Upper lobe of left lung (tissue), 6 donors: ENCODE measurements around the gene CFAP100. TPM values are rescaled to one million over a fixed set of nuclear protein-coding genes. Genes with fewer than 3 reads are reported as not detected.

ENCODE experiments used
- ATAC-seq, 2 donors: fragments of 200-7000 bp; cut with Tn5 transposase; one replicate each; pipeline ENCODE4 v1.9.1; 2022; ENCODE audit warnings: mild to moderate bottlenecking in 2 of 2, moderate library complexity in 2 of 2; ENCODE audit not compliant: low FRiP score in 2 of 2
- DNase-seq, 2 donors: peaks; one replicate each; pipeline ENCODE4 v3.0.0-alpha.2; 2019 to 2020
- H3K27ac ChIP-seq, 4 donors: fragments of 200-600 bp; sonication (generic); one replicate each; pipeline ENCODE4 v1.5.1; 2016 to 2019
- H3K27me3 ChIP-seq, 4 donors: fragments of 200-600 bp; sonication (generic); one replicate each; pipeline ENCODE4 v1.5.1; 2017 to 2019
- H3K36me3 ChIP-seq, 4 donors: fragments of 200-600 bp; sonication (generic); one replicate each; pipeline ENCODE4 v1.5.1; 2016 to 2019
- H3K4me1 ChIP-seq, 4 donors: fragments of 200-600 bp; sonication (generic); one replicate each; pipeline ENCODE4 v1.5.1; 2018 to 2019
- H3K4me3 ChIP-seq, 4 donors: fragments of 200-600 bp; sonication (generic); one replicate each; pipeline ENCODE4 v1.5.1; 2017 to 2019; ENCODE audit warnings: mild to moderate bottlenecking in 2 of 4, moderate library complexity in 1 of 4
- H3K9me3 ChIP-seq, 4 donors: fragments of 200-600 bp; sonication (generic); one replicate each; pipeline ENCODE4 v1.5.1; 2018 to 2019
- EP300 ChIP-seq, 4 donors: sonication (generic); formaldehyde crosslinking; IDR thresholded peaks; one replicate each; pipeline ENCODE4 v1.5.1; 2017; ENCODE audit warnings: antibody characterized with exemption in 4 of 4, control low read depth in 2 of 4
- POLR2A ChIP-seq, 4 donors: fragments of 450-650 bp; IDR thresholded peaks; one replicate each; pipeline ENCODE4 v1.5.1; 2016 to 2017; ENCODE audit warnings: antibody characterized with exemption in 4 of 4, mild to moderate bottlenecking in 2 of 4
- POLR2AphosphoS5 ChIP-seq, 2 donors: sonication (generic); formaldehyde crosslinking; IDR thresholded peaks; one replicate each; pipeline ENCODE4 v1.5.1; 2017; ENCODE audit warnings: antibody characterized with exemption in 2 of 2
- WGBS, 2 donors: methylation state at CpG; one replicate each; pipeline ENCODE4 v1.1.5; 2017 to 2018; 5-methylcytosine and 5-hydroxymethylcytosine counted together
- total RNA-seq, 6 donors: library from RNA; depleted of rRNA in 4 of 6; stranded (reverse); fragments of >200 nt in 4 of 6; gene quantifications; one replicate each; pipeline versions ENCODE4 v1.1.0 to v1.2.1, GENCODE V29; 2016 to 2021
- TF ChIP-seq, protein P1 (sequence below), 6 experiments: fragments of 450-650 bp in 4 of 6; fragments of 200-600 bp in 2 of 6; sonication (generic) in 2 of 6; IDR thresholded peaks; one replicate each; pipeline ENCODE4 v1.5.1; 2016 to 2019; ENCODE audit warnings: antibody characterized with exemption in 6 of 6
- donor health status: DM: no; HTN: no; CAD: no; lungs with moderate emphysema.
- donor health status: DM: no; HTN: yes; CAD: no; lungs with severe emphysema.

CFAP100 gene
- total RNA-seq, 6 donors from 2014 or later = 0.09 to 57.9 (median 21.6) TPM

DNA sequence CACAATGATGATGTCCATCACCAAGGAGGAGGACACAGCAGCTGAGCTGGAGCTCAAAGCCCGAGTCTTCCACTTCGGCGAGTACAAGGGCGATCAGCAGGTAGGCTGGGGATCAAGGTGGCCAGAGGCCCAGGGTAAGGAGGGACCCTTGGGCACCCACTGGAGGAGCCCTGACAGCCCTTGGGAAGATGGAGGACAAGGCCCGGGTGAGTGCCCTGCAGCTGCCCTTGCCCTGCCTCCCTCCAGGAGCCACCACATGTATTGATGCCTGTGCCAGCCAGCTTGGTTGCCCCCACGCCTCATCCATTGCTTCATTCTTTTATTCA, 38.4 kb downstream of the CFAP100 start:
- Histone ChIP-seq H3K9me3 (no peaks in the 10 kb centered on the region), H3K4me3 (no peak overlapping the region), H3K4me1 (no peaks in the 10 kb centered on the region), H3K27ac (no peak overlapping the region), H3K27me3 (no peaks in the 10 kb centered on the region), H3K36me3 (peaks cover 8 to 43% (median 31%) of the 10 kb centered on the region in 4 donors)
- ATAC-seq (no peak), DNase-seq (peak in 1 of 2 donors; percentile 39)
- 97% methylated on average over 6 of the region's 6 CpGs for WGBS, 2 donors
- TF ChIP-seq POLR2AphosphoS5 (IDR thresholded peaks at IDR 0.05) = no peak
- TF ChIP-seq POLR2A (IDR thresholded peaks at IDR 0.05) = no peak
- TF ChIP-seq, protein P1, sequence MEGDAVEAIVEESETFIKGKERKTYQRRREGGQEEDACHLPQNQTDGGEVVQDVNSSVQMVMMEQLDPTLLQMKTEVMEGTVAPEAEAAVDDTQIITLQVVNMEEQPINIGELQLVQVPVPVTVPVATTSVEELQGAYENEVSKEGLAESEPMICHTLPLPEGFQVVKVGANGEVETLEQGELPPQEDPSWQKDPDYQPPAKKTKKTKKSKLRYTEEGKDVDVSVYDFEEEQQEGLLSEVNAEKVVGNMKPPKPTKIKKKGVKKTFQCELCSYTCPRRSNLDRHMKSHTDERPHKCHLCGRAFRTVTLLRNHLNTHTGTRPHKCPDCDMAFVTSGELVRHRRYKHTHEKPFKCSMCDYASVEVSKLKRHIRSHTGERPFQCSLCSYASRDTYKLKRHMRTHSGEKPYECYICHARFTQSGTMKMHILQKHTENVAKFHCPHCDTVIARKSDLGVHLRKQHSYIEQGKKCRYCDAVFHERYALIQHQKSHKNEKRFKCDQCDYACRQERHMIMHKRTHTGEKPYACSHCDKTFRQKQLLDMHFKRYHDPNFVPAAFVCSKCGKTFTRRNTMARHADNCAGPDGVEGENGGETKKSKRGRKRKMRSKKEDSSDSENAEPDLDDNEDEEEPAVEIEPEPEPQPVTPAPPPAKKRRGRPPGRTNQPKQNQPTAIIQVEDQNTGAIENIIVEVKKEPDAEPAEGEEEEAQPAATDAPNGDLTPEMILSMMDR (IDR thresholded peaks at IDR 0.05) = no peak
- TF ChIP-seq EP300 (IDR thresholded peaks at IDR 0.05) = no peak

- Histone ChIP-seq H3K9me3 (no peaks in the 10 kb centered on the region), H3K27ac (no peak overlapping the region), H3K4me3 (no peak overlapping the region), H3K36me3 (peaks cover 10 to 49% (median 36%) of the 10 kb centered on the region in 4 donors), H3K4me1 (no peaks in the 10 kb centered on the region), H3K27me3 (no peaks in the 10 kb centered on the region)
- no peak for ATAC-seq
- whole genome bisulfite sequencing, 2 donors = 86 to 93% methylated on average over 5 to 12 of the region's 13 CpGs
- no peak for TF ChIP-seq POLR2AphosphoS5 (IDR thresholded peaks at IDR 0.05)
- no peak for TF ChIP-seq EP300 (IDR thresholded peaks at IDR 0.05)
- TF ChIP-seq POLR2A (IDR thresholded peaks at IDR 0.05) = no peak
- TF ChIP-seq, protein P1 (IDR thresholded peaks at IDR 0.05) = no peak
- peak in 1 of 2 donors; percentile 64 for DNase-seq
Measured at GRCh38 chr3:126433496-126434263, 39.0 kb downstream of the CFAP100 start.

- Histone ChIP-seq H3K4me3 (no peak overlapping the region), H3K4me1 (no peaks in the 10 kb centered on the region), H3K27me3 (no peaks in the 10 kb centered on the region), H3K9me3 (no peaks in the 10 kb centered on the region), H3K36me3 (peaks cover 10 to 54% (median 41%) of the 10 kb centered on the region in 4 donors), H3K27ac (no peak overlapping the region)
- WGBS, 2 donors = 88 to 92% methylated on average over 1 to 6 of the region's 6 CpGs
- ATAC-seq (no peak), DNase-seq (no peak)
- no peak for TF ChIP-seq EP300 (IDR thresholded peaks at IDR 0.05)
Measured at GRCh38 chr3:126434264-126434590, 39.5 kb downstream of the CFAP100 start.

- H3K36me3 ChIP-seq = peaks cover 15 to 62% (median 49%) of the 10 kb centered on the region in 4 donors
- no peak for TF ChIP-seq POLR2AphosphoS5 (IDR thresholded peaks at IDR 0.05)
- TF ChIP-seq, protein P1 (IDR thresholded peaks at IDR 0.05) = no peak
- no peak for TF ChIP-seq POLR2A (IDR thresholded peaks at IDR 0.05)
- no peak for TF ChIP-seq EP300 (IDR thresholded peaks at IDR 0.05)
- DNase-seq (no peak), ATAC-seq (peak in 1 of 2 donors; percentile 4)
- H3K4me1 ChIP-seq = no peaks in the 10 kb centered on the region
- H3K27ac ChIP-seq = no peak overlapping the region
- H3K27me3 ChIP-seq = no peaks in the 10 kb centered on the region
- no peak overlapping the region for H3K4me3 ChIP-seq
- H3K9me3 ChIP-seq = no peaks in the 10 kb centered on the region
- 97 to 100% methylated on average over 3 to 7 of the region's 8 CpGs for WGBS, 2 donors
Measured at GRCh38 chr3:126434931-126435411, 40.3 kb downstream of the CFAP100 start.

DNA sequence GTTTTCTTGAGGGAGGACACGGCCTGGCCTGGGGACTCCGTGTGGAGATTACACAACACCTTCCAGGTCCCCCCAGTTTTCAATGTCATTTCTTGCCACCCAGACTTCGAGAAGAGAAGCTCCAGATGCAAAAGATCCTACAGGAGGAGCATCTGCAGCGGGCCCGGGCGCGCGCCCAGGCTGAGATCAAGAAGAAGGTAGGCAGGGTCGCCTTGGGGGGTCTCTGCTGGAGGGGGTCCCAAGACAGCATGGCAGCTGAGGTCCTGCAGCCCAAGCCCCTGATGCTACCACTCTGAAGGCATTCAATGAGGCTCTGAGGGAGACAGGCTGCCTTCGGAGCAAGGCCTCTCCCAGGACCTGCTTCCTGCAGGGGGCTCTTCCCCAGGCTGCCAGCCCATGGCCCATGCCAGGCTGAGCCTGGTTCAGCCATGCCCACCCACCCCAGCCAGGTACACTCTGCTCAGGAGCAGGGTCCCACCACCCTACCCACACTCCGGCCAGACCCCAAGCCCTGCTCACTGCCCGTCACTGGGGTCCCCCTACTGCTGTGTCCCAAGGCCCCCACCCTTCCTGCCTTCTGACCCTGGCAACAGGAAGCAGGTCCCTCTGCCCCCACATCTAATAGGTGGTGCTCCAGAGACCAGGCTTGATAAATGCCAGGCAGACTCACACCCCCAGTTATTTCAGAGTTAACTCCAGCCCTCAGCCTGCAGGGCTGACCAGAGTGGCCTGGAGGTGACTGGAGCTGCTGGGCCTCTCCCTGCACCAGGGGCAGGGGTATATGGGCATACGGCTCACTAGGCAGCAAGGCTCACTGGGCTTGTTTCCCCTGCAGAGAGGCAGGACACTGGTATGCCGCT, 41.0 kb downstream of the CFAP100 start:
- H3K4me1 ChIP-seq = no peaks in the 10 kb centered on the region
- no peak overlapping the region for H3K27ac ChIP-seq
- H3K27me3 ChIP-seq = no peaks in the 10 kb centered on the region
- DNase-seq (peak in 1 of 2 donors; percentile 75), ATAC-seq (no peak)
- peaks cover 15 to 69% (median 50%) of the 10 kb centered on the region in 4 donors for H3K36me3 ChIP-seq
- TF ChIP-seq, protein P1 (IDR thresholded peaks at IDR 0.05) = no peak
- TF ChIP-seq EP300 (IDR thresholded peaks at IDR 0.05) = no peak
- no peak for TF ChIP-seq POLR2AphosphoS5 (IDR thresholded peaks at IDR 0.05)
- TF ChIP-seq POLR2A (IDR thresholded peaks at IDR 0.05) = no peak
- no peaks in the 10 kb centered on the region for H3K9me3 ChIP-seq
- 90 to 96% methylated on average over 10 to 14 of the region's 14 CpGs for WGBS, 2 donors
- no peak overlapping the region for H3K4me3 ChIP-seq
